ENCODE measurements around the gene BRD9.
"Not testable (repeated sequence)": the region's sequence is repeated elsewhere in the genome, so short reads cannot be mapped to it uniquely, and the experiment has no call there.

Gene BRD9

GRCh38 chr5:856531-857425 is 35.8 kb downstream of the BRD9 start:
- no peak for DNase-seq

GRCh38 chr5:855771-856530 is 36.6 kb downstream of the BRD9 start:
- no peak for DNase-seq

- DNase-seq: no peak
Measured at GRCh38 chr5:854966-855743, 37.4 kb downstream of the BRD9 start.

GRCh38 chr5:854217-854616 is 38.4 kb downstream of the BRD9 start:
- DNase-seq: no peak

GRCh38 chr5:853416-854090 is 39.0 kb downstream of the BRD9 start:
- not testable (repeated sequence) for DNase-seq

- DNase-seq: no peak
Measured at GRCh38 chr5:852431-853401, 39.9 kb downstream of the BRD9 start.

- no peak for DNase-seq
Measured at GRCh38 chr5:852018-852417, 40.6 kb downstream of the BRD9 start.

- no peak for DNase-seq
Measured at GRCh38 chr5:851553-851952, 41.0 kb downstream of the BRD9 start.

GRCh38 chr5:851076-851475 is 41.5 kb downstream of the BRD9 start:
- no peak for DNase-seq

- no peak for DNase-seq
Measured at GRCh38 chr5:850511-851006, 42.0 kb downstream of the BRD9 start, which contains the start of gene ZDHHC11. Gene ZDHHC11 (minus strand): TSS chr5:850986. CDS start chr5:850602, 384 bp downstream.

GRCh38 chr5:849651-850301 is 42.8 kb downstream of the BRD9 start:
- DNase-seq: peak; percentile 71

GRCh38 chr5:848671-849111 is 43.9 kb downstream of the BRD9 start:
- no peak for DNase-seq

GRCh38 chr5:847736-848135 is 44.9 kb downstream of the BRD9 start:
- not testable (repeated sequence) for DNase-seq

- DNase-seq: not testable (repeated sequence)
Measured at GRCh38 chr5:847212-847611, 45.4 kb downstream of the BRD9 start.

GRCh38 chr5:846602-847091 is 46.0 kb downstream of the BRD9 start:
- DNase-seq: not testable (repeated sequence)

GRCh38 chr5:845676-846601 is 46.7 kb downstream of the BRD9 start:
- DNase-seq: not testable (repeated sequence)

- DNase-seq: peak; percentile 7
Measured at GRCh38 chr5:845031-845675, 47.4 kb downstream of the BRD9 start.

GRCh38 chr5:844426-844825 is 48.2 kb downstream of the BRD9 start:
- peak; percentile 15 for DNase-seq

All from right hindlimb (tissue), 1 donor.